H9 (cell line): ENCODE results near the gene PI16. TPM values are rescaled to one million over a fixed set of nuclear protein-coding genes. Genes with fewer than 3 reads are reported as not detected.

Source experiments
- DNase-seq: peaks from one replicate; pipeline ENCODE4 v3.0.0-alpha.2; 2017
- H2AFZ ChIP-seq: one replicate; pipeline ENCODE4 v1.6.1; 2013; ENCODE audit warnings: mild to moderate bottlenecking, low read length, control low read depth, moderate library complexity
- H2AK5ac ChIP-seq: 2 replicates; pipeline ENCODE4 v1.6.1; 2013; ENCODE audit warnings: low read length, control low read depth, mixed read lengths; ENCODE audit not compliant: insufficient read length
- H2BK120ac ChIP-seq: one replicate; pipeline ENCODE4 v1.6.1; 2013; ENCODE audit warnings: low read depth, mild to moderate bottlenecking, low read length, control low read depth, inconsistent platforms; ENCODE audit not compliant: poor library complexity, severe bottlenecking
- H2BK12ac ChIP-seq: 2 replicates; pipeline ENCODE4 v1.6.1; 2013; ENCODE audit warnings: low read length, control low read depth, mixed read lengths, low read depth; ENCODE audit not compliant: insufficient read length
- H2BK15ac ChIP-seq: 2 replicates; pipeline ENCODE4 v1.6.1; 2013; ENCODE audit warnings: low read depth, low read length, control low read depth
- H2BK20ac ChIP-seq: one replicate; pipeline ENCODE4 v1.6.1; 2013; ENCODE audit warnings: low read depth, mild to moderate bottlenecking, low read length, control low read depth, inconsistent platforms; ENCODE audit not compliant: poor library complexity, severe bottlenecking
- H2BK5ac ChIP-seq: 2 replicates; pipeline ENCODE4 v1.6.1; 2013; ENCODE audit warnings: low read length, control low read depth, mixed read lengths; ENCODE audit not compliant: insufficient read length
- H3K14ac ChIP-seq: 2 replicates; pipeline ENCODE4 v1.6.1; 2013; ENCODE audit warnings: low read length, control low read depth; ENCODE audit not compliant: insufficient read depth
- H3K18ac ChIP-seq: 2 replicates; pipeline ENCODE4 v1.6.1; 2013; ENCODE audit warnings: low read depth, mild to moderate bottlenecking, mixed read lengths, low read length, control low read depth; ENCODE audit not compliant: insufficient read length
- H3K23ac ChIP-seq: 2 replicates; pipeline ENCODE4 v1.6.1; 2013; ENCODE audit warnings: low read length, control low read depth, mixed read lengths, low read depth; ENCODE audit not compliant: insufficient read length
- H3K23me2 ChIP-seq: 2 replicates; pipeline ENCODE4 v1.6.1; 2013; ENCODE audit warnings: low read depth, mild to moderate bottlenecking, mixed read lengths, low read length, control low read depth; ENCODE audit not compliant: insufficient read length, poor library complexity, severe bottlenecking
- H3K27ac ChIP-seq: 2 replicates; pipeline ENCODE4 v1.5.1; 2013; ENCODE audit warnings: low read length, control low read depth, mixed read lengths, low read depth; ENCODE audit not compliant: insufficient read length
- H3K27me3 ChIP-seq: 2 replicates; pipeline ENCODE4 v1.6.1; 2013; ENCODE audit warnings: low read length, control low read depth, inconsistent platforms; ENCODE audit not compliant: insufficient read depth
- H3K4ac ChIP-seq: 2 replicates; pipeline ENCODE4 v1.6.1; 2013; ENCODE audit warnings: low read depth, mild to moderate bottlenecking, control low read depth, inconsistent platforms, low read length, moderate library complexity
- H3K4me1 ChIP-seq: 2 replicates; pipeline ENCODE4 v1.6.1; 2013; ENCODE audit warnings: low read length, control low read depth, inconsistent platforms; ENCODE audit not compliant: insufficient read depth
- H3K4me2 ChIP-seq: 2 replicates; pipeline ENCODE4 v1.6.1; 2013; ENCODE audit warnings: low read length, control low read depth, mixed read lengths; ENCODE audit not compliant: insufficient read length, insufficient read depth
- H3K56ac ChIP-seq: 2 replicates; pipeline ENCODE4 v1.6.1; 2013; ENCODE audit warnings: low read depth, mild to moderate bottlenecking, mixed read lengths, low read length, control low read depth; ENCODE audit not compliant: insufficient read length
- H3K79me1 ChIP-seq: 2 replicates; pipeline ENCODE4 v1.6.1; 2013; ENCODE audit warnings: low read depth, mild to moderate bottlenecking, moderate library complexity, low read length, control low read depth, inconsistent platforms; ENCODE audit not compliant: insufficient read depth, poor library complexity, severe bottlenecking
- H3K79me2 ChIP-seq: 2 replicates; pipeline ENCODE4 v1.6.1; 2013; ENCODE audit warnings: low read length, control low read depth, inconsistent platforms; ENCODE audit not compliant: insufficient read depth
- H3K9ac ChIP-seq: 2 replicates; pipeline ENCODE4 v1.6.1; 2013; ENCODE audit warnings: low read length, control low read depth, mixed read lengths; ENCODE audit not compliant: insufficient read length; ENCODE audit errors: extremely low read depth
- H3K9me3 ChIP-seq: one replicate; pipeline ENCODE4 v1.6.1; 2013; ENCODE audit warnings: low read depth, low read length, inconsistent platforms; ENCODE audit not compliant: control insufficient read depth
- H3T11ph ChIP-seq: one replicate; pipeline ENCODE4 v1.6.1; 2013; ENCODE audit warnings: mild to moderate bottlenecking, low read length, control low read depth, inconsistent platforms
- H4K20me1 ChIP-seq: one replicate; pipeline ENCODE4 v1.6.1; 2013; ENCODE audit not compliant: control insufficient read depth, insufficient read length, insufficient read depth
- H4K5ac ChIP-seq: 2 replicates; pipeline ENCODE4 v1.6.1; 2013; ENCODE audit warnings: low read depth, mild to moderate bottlenecking, mixed read lengths, low read length, control low read depth; ENCODE audit not compliant: insufficient read length
- H4K8ac ChIP-seq: replicated peaks from 2 replicates; pipeline ENCODE4 v1.6.1; 2013; ENCODE audit warnings: low read length, control low read depth, mixed read lengths, low read depth; ENCODE audit not compliant: insufficient read length
- H4K91ac ChIP-seq: 2 replicates; pipeline ENCODE4 v1.6.1; 2013; ENCODE audit warnings: low read depth, mild to moderate bottlenecking, moderate library complexity, mixed read lengths, low read length, control low read depth; ENCODE audit not compliant: insufficient read length
- H3K27ac Mint-ChIP-seq, 3 experiments: 2 replicates in 2 of 3; 3 replicates in 1 of 3; pipeline ENCODE4 v1.8.0; 2020 to 2021; ENCODE audit warnings: mixed read lengths in 3 of 3, mild to moderate bottlenecking in 1 of 3, moderate library complexity in 1 of 3
- H3K27me3 Mint-ChIP-seq: 2 replicates; pipeline ENCODE4 v1.8.0; 2021; ENCODE audit warnings: low read depth, mild to moderate bottlenecking, moderate library complexity, mixed read lengths
- H3K36me3 Mint-ChIP-seq, 3 experiments: 2 replicates in 2 of 3; 3 replicates in 1 of 3; pipeline ENCODE4 v1.8.0; 2020 to 2021; ENCODE audit warnings: low read depth in 3 of 3, mixed read lengths in 3 of 3; ENCODE audit not compliant: insufficient read depth in 1 of 3
- H3K4me1 Mint-ChIP-seq, 2 experiments: 2 replicates each; pipeline ENCODE4 v1.8.0; 2020; ENCODE audit warnings: mixed read lengths in 2 of 2
- H3K4me3 Mint-ChIP-seq, 2 experiments: 2 replicates in 1 of 2; 3 replicates in 1 of 2; pipeline ENCODE4 v1.8.0; 2020 to 2021; ENCODE audit warnings: mild to moderate bottlenecking in 2 of 2, mixed read lengths in 2 of 2, moderate library complexity in 1 of 2
- H3K9me3 Mint-ChIP-seq, 2 experiments: 2 replicates in 1 of 2; 3 replicates in 1 of 2; pipeline ENCODE4 v1.8.0; 2020; ENCODE audit warnings: mild to moderate bottlenecking in 2 of 2, mixed read lengths in 2 of 2, moderate library complexity in 1 of 2
- WGBS: extraction: QIAGEN DNeasy Blood & Tissue Kit; methylation state at CpG from one replicate; pipeline ENCODE4 v1.1.7; 2013; ENCODE audit warnings: missing lambda C conversion rate, low lambda C conversion rate, mixed read lengths; ENCODE audit not compliant: insufficient read length; ENCODE audit errors: extremely low coverage; 5-methylcytosine and 5-hydroxymethylcytosine counted together
- total RNA-seq: library from RNA; stranded (reverse); gene quantifications from 2 replicates; pipeline ENCODE4 v1.2.1, GENCODE V29; 2021
- TF ChIP-seq, protein P1 (sequence below): fragments of 200-600 bp; sonication (generic); conservative IDR thresholded peaks from 3 replicates; pipeline ENCODE4 v1.8.0; 2021; ENCODE audit warnings: antibody characterized with exemption, mild to moderate bottlenecking

Gene PI16
- total RNA-seq, 1 experiment from 2014 or later = not detected

- no peak overlapping the region for H2AFZ ChIP-seq
- WGBS = no CpG with 5 or more reads among the region's 4 CpGs
- no peak overlapping the region for H4K8ac ChIP-seq
- no peak overlapping the region for H3K27ac ChIP-seq
- no peak overlapping the region for H2BK15ac ChIP-seq
- no peak overlapping the region for H3T11ph ChIP-seq
- no peak overlapping the region for H3K9ac ChIP-seq
- H2BK20ac ChIP-seq = no peak overlapping the region
- H2AK5ac ChIP-seq = no peak overlapping the region
- no peaks in the 10 kb centered on the region for H4K20me1 ChIP-seq
- no peak overlapping the region for H2BK120ac ChIP-seq
- H3K4me1 Mint-ChIP-seq = peaks cover 25 to 28% of the 10 kb centered on the region in 2 experiments
- H2BK5ac ChIP-seq = no peak overlapping the region
- no peak overlapping the region for H2BK12ac ChIP-seq
- TF ChIP-seq, protein P1, sequence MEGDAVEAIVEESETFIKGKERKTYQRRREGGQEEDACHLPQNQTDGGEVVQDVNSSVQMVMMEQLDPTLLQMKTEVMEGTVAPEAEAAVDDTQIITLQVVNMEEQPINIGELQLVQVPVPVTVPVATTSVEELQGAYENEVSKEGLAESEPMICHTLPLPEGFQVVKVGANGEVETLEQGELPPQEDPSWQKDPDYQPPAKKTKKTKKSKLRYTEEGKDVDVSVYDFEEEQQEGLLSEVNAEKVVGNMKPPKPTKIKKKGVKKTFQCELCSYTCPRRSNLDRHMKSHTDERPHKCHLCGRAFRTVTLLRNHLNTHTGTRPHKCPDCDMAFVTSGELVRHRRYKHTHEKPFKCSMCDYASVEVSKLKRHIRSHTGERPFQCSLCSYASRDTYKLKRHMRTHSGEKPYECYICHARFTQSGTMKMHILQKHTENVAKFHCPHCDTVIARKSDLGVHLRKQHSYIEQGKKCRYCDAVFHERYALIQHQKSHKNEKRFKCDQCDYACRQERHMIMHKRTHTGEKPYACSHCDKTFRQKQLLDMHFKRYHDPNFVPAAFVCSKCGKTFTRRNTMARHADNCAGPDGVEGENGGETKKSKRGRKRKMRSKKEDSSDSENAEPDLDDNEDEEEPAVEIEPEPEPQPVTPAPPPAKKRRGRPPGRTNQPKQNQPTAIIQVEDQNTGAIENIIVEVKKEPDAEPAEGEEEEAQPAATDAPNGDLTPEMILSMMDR = peak; percentile 38; the same call in 2 of the 3 replicates
- H4K5ac ChIP-seq = no peak overlapping the region
- peak overlapping the region; percentile 58 to 87 (median 77); a peak in 4 of 7 replicates for H3K27ac Mint-ChIP-seq
- no peaks in the 10 kb centered on the region for H3K9me3 Mint-ChIP-seq
- H3K4me3 Mint-ChIP-seq = no peak overlapping the region
- H3K23ac ChIP-seq = no peak overlapping the region
- no peaks in the 10 kb centered on the region for H3K9me3 ChIP-seq
- no peak overlapping the region for H3K14ac ChIP-seq
- H3K18ac ChIP-seq = no peak overlapping the region
- H3K36me3 Mint-ChIP-seq = peaks cover 41 to 57% (median 51%) of the 10 kb centered on the region in 3 experiments; a peak in 6 of 7 replicates
- H3K56ac ChIP-seq = no peak overlapping the region
- H3K4me1 ChIP-seq = peaks cover 12% of the 10 kb centered on the region; the same call in 1 of the 2 replicates
- no peaks in the 10 kb centered on the region for H3K23me2 ChIP-seq
- DNase-seq = no peak
- H3K79me1 ChIP-seq = peaks cover 3% of the 10 kb centered on the region
- no peak overlapping the region for H3K4me2 ChIP-seq
- H3K27me3 Mint-ChIP-seq = no peaks in the 10 kb centered on the region
- no peaks in the 10 kb centered on the region for H3K27me3 ChIP-seq
- no peak overlapping the region for H3K4ac ChIP-seq
- H4K91ac ChIP-seq = no peak overlapping the region
- H3K79me2 ChIP-seq = peaks cover 36% of the 10 kb centered on the region; the same call in 1 of the 2 replicates
Measured at GRCh38 chr6:36979347-36979742, 24.8 kb downstream of the PI16 start.
